HuH-7.5 (cell line): Measurements from ENCODE around the gene PLXDC1.

Experiments
- DNase-seq: peaks from one replicate; pipeline ENCODE4 v3.0.0; 2011; ENCODE audit warnings: low spot score

The PLXDC1 gene

DNA sequence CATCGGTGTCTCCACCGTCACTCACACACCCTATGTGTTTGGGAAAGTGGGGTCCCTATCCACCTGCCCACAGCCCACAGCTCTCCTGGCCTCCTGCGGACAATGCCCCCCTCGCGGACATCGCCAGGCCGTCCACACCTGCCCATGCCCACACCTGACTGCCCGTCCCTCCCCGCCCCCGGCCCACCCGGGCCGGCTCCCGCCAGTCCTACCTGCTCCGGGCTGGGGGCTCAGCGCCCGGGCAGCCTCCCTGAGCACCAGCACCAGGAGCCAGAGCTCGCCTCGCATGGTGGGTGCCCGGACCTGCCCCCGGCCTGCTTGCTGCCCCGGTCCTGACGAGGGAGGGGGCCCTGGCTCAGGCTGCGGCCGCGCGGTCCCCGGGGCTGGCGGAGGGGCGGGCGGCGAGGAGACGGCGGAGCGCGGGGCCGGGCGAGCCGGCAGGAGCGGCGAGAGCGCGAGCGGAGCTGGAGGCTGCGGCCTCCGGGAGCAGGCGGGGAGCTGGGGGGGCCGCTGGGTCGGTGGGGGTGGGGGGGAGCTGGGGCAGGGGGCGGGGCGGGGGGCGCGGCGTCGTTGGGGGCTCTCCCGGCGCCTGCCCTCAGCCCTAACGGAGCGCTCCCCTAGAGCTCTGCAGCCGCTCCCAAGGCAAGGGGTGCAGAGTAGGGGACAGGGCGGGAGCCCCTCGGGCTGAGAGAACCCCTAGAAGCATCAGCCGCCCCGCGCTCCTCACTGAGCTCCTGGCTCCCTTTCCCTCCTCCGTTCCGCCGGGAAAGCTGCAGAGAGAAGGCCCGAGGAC lies at the start of gene PLXDC1:
PLXDC1 (minus strand) TSS at position 488 of the 793 bp plus-strand sequence; CDS start at position 288, 200 bp downstream.
- no peak for DNase-seq

DNA sequence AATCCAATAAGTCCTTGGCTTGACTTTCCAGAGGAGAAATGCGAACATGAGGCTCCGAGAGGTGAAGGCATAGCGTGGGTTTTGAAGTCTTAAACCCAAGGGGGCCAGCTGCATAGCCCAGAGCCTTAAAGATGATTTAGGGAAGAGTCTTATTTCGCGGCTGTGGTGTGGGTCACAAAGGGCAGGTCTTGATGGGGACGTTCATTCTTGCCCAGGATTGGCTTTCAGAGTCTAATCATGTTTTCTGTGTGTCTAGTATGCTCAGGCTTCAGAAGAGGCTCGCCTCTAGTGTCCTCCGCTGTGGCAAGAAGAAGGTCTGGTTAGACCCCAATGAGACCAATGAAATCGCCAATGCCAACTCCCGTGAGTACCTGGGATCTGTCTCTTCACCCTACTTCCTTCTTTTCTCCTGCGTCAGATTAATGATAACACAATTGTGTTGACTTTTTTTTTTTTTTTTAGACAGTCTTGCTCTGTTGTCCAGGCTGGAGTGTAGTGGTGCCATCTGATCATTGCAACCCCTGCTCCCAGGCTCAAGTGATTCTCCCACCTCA lies 49.6 kb upstream of the PLXDC1 start:
- no peak for DNase-seq

DNA sequence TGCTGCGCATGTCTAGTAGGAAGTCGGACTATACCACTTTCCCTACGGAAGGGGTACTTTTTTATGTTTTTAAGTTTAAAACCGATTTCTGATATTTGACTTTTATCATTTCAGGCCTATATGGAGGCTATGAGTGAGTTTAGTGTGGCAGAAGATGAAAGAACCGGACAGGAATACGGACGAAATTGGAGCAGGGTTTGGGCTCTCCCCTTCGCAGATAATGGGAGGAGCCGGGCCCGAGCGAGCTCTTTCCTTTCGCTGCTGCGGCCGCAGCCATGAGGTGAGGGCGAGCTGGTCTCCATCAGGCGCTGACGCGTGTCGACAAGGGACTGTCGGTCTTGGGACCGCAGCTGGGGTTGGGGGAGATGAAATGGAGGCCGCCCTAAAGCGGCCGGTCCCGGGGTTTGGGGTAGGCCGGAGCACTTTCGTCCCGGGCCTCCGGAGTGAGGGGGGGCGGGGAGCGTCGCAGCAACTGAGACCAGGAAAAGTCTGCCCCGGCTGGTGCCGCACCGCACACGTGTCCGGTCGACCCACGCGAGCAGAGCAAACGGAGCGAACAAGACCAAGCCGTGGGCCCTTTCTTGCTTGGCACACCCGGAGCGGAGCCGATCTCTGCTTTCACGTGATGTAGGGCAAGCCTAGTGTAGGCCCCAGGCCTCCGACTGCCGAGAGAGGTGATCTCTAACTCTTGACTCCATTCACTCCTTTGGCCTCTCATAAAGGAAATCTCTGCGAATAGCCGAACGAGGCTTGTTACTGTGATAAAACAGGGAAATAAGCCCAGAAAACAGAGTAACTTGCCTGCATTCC lies 48.8 kb upstream of the PLXDC1 start, which contains the start of gene RPL19:
RPL19 (plus strand) TSS at position 214 of the 810 bp plus-strand sequence; CDS start at position 276, 62 bp downstream.
- peak; percentile 75 for DNase-seq

DNA sequence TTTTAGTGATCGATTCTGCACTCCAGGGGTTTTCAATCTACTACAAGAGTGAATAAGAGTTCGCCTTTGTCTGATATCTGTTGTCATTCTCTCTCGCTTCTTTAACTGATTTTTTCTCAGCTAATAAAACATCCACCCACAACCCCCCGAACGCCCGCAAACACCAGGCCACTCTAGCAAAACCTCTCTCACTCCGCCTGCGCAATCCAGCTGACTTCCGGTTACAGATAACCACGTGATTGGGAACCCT lies 48.3 kb upstream of the PLXDC1 start:
- peak; percentile 95 for DNase-seq

DNA sequence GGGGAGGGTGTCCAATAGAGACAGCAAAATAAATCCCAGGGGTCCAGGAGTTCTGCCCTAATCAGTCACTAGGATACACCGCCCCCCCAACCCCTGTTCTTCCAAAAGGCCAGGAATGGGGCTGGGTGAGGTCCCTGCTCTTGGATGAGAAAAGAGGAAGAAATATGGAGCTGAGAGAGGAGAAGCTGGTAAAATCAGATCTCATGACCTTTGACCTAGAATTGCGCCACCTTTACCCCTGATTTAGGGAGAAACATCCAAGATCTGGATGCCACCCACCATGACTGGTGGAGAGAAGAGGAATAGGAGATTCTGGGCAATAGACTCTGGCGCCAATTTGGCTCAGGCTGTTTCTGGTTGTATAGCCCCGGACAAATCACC lies 46.7 kb upstream of the PLXDC1 start:
- no peak for DNase-seq

DNA sequence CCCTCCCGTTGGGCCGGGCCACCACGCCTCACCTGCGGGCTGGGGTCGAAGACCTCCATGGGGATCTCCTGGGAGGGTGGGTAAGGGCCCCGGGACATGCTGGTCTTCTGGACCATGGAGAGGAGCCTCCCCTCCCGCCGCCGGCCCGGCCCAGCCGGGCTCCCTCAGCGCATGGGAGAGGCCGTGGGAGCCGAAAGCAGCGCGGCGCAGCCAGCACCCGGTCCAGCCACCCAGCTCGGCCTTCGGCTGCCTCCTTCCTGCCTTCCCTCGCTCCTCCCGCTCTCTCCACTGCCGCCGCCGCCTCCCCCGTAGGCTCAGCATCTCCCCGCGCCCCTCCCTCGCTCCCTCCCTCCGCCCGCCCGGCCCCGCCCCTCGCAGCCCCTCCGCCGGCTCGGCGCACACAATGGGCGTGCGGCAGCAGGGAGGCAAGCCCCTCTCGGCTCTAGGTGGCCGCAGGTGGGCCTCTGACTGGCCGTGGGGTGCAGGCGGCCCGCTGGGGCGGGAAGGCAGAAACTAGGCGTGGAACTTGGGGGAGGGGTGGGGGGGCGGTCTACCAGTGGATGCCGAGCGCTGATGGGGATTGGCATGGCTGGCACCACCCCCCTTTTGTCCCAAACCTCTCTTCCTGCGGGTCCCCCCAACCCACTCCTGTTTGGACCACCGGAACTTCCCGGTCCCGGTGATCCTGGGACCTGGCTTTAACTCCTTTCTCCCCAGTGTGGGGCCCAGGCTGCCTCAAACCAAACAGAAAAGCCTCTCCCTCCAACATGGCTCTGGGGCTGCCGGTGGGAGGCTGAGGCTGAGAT lies 46.1 kb upstream of the PLXDC1 start, which contains the start of gene CACNB1:
CACNB1 (minus strand) TSS at position 290 of the 806 bp plus-strand sequence; CDS start at position 116, 174 bp downstream.
- DNase-seq = peak; percentile 83

DNA sequence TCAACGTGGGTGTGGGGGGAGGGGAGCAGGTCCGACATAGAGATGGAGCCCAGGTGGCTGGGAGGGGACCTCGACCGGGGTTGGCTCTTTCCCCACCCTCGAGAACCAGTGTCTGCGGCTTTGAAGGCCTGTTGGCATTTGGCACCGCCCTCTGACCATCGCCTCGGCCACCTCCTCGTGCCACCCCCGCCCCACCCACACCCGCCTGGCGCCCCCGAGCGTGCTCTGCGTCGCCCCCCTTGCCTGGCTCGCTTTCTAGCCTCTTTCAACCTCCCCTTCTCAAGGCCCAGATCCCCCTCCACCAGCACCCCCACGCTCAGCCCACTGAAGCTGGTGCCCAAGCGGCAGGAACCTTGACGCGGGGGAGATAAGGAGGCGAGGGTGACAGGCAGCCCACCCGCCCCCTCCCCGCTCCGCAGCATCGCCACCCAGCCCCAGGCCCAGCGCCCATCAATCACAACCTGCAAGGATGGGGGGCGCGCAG lies 45.4 kb upstream of the PLXDC1 start:
- no peak for DNase-seq

DNA sequence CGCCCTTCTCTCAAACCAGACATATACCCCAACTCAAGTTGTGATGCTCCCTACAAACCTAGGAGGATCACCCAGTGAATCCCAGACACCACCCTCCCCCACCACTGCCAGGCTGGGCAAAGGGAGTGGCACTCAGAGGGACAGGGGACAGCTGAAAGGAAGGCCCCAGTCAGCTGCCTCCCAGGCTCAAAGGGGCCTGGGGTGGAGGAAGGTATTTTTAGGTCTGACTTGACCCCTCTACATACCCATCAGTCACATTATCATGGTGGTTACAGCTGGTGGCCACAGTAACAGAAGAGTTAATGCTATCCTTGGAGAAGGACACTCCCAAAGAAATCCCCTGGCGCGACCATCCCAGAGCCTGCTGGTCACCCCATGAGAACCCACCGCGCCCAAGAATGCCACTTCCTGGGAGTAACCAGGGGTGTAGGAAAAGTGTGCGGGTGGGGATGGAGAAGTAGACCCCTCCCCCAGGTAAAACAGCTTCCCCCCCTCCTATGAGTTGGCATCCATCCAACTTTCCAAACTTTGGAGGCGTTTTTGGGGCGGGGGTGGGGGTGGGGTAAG lies 44.9 kb upstream of the PLXDC1 start:
- DNase-seq = no peak

DNA sequence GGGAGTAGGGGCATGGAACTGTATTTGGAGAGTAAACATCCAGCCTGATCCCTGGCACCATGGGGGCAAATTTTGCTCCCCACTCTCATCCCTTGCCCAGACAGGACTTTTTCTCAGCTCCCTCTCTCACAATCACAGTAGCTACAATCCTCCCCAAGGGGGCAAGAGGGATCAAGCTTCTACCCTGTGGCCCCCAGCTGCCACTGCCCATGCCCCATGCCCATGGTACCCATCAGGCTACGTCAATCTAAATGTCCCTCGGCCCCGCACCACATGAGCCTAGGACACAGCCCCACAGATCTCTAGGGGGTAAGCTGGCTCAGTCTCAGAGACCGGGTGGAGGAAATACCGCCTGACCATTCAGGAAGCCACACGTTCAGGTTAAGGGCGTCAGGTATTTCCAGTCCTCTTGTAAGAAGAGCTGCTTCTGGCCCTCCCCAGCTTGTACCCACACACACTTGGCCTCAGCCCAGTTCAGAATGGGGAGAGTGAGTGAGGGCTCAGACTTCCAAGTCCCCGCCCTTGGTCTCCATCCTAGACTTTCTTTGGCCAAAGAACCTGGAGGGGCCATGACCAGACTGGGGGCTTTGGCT lies 44.2 kb upstream of the PLXDC1 start:
- no peak for DNase-seq

DNA sequence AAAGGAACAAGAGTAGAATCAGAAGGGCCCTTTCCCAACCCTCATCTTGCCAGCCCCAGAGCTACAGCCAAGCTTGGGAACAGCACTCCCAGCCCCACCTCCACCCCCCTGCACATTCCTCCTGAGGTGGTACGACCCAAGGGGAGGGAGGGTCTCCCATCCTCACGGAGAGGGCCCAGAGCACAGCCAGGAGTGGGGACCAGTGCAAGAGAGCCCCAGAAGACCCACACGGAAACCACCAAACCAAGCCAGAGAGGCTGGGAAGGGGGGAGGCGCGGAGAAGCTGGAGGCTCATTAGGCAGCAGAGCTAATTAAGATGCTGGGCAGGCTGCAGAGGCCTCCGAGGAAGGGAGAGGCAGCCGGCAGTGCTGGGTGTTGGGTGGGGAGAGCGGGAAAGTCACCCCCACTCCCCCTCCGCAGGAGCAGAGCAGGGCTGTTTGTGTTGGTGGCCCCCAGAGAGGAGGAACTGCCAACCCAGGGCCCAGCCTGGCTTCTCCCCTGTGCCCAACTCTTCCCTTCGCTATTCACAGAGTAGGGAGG lies 43.6 kb upstream of the PLXDC1 start:
- no peak for DNase-seq

DNA sequence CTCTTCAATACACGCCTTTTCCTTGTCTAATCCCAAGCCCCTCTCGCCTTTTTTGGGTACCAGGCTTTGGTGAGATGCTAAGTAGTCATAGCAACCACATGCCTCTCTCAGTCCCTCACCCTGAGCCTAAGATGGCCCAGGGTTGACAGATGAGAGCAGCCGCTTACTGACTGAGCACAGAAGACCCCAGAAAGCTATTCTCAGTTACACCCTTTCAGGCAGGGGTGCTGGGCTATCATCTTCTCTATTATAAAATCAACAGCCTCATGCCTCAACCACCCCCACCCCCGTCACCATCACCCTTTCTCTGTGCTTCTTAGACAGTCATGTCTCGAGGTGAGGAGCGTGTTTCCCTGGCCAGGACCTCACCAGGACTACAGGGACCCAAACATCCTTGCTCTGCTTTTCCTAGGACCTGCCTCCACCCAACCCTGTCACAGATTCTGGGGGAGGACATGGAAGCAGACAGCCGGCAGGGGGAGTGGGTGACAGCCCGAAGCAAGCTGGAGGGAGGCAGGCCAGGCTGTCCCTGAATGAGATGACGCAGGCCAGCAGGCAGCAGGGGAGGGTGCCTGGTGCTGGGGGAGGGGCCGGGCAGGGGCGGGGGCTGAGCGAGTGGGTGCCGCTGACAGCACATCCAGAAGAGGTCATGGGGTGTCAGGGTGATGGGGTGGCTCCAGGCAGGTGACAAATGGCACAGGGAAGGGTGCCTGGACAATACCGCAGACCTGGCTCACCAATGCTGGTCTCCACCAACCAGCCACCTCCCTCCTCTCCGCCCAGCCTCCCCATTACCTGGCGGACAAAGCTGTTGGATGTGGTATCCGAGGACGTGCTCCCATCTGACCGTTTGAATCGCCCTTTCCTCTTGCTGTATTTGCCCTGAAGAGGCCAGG lies 42.9 kb upstream of the PLXDC1 start:
- DNase-seq = peak; percentile 87

DNA sequence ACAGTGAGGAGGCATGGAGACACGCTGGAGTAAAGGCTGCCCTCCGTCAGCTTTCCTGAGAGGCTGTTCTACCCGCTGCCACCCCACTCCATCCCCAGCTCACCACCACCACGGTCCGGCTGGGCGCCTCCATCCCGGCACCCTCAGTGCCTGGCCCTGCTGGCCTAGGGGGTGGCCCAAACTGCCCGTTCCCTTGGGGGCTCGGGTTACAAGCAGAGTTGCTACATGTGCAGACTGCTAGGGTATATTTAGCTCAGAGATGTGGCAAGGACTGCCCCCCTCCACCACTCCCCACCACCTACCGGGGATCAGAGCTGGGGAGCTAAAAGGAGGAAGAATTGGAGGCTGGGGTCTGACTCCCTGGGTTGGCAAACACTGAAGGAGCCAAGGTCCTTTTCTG lies 41.9 kb upstream of the PLXDC1 start:
- no peak for DNase-seq

DNA sequence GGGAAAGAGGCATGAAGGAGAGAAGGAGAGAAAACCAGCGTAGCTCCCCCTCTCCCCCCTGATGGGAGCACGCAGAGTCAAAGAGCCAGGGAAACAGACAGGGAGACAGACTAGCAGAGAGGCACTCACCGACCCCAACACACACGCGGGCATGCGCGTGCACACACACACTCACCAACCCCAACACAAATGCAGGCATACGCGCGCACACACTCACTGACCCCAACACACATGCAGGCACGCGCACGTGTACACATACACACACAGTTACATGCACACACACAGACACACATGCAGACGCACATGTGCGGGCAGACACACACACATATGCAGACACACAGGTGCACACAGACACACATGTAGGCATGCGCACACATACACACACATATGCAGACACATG lies 41.5 kb upstream of the PLXDC1 start:
- no peak for DNase-seq

DNA sequence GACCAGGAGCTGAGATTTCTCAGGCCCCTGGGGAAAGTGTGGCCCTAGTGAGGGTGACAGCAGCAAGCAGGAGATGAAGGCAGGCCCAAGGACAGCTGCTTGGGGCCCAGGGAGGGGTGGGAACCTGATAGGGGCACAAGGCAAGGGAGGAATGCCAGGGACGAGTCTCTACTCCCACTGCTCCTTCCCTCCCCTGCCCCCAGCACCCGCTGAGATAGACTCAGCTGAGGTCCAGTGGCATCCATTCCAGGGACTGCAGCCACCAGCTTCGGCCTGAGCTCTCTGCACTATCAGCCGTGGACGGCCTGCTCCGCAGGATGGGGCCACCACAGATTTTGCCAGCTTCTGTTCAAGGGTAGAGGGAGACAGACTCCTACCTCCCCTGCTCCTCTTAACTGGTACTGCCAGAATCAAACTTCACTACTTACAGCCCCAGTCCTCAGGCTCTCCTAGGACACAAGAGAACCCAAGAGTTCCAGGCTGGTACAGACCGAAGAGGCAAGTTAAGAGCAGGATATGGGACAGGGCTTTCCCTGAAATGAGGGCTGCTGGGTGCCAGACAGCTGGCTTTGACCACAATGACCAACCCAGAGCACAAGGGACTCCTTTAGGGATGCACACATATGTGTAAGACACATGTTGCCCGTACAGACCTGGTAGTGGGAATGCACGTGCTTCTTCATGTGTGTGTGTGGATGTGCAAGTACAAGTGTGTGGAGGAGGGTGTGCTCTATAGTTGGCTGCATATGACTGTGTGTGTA lies 40.5 kb upstream of the PLXDC1 start:
- no peak for DNase-seq

DNA sequence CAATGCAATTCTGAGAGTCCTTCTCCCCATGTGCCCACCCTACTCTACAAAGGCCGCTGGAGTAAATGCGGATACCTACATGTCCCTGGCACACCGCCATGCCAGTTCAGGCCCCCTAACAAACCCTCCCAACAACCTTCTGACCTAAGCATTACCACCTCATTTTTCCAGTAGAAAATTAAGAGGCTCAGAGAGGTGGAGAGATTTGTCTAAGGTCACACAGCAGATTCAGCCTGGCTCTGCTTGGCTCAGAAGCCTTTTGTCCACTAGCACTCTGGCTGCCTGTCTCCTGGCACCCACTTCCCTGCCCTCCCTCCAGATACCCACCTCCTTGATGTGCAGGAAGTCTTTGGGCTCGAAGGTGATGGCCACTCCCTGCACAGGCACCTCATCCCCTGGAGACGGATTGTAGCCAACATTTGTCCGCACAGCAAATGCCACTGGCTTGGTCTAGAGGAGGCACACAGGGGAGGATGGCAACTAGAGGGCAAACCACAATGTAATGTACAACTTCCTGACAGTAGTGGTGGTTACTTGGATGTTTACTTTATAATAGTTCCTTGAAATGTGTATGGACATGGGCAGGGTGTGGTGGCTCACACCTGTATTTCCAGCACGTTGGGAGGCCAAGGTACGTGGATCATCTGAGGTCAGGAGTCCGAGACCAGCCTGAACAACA lies 35.9 kb upstream of the PLXDC1 start:
- no peak for DNase-seq

DNA sequence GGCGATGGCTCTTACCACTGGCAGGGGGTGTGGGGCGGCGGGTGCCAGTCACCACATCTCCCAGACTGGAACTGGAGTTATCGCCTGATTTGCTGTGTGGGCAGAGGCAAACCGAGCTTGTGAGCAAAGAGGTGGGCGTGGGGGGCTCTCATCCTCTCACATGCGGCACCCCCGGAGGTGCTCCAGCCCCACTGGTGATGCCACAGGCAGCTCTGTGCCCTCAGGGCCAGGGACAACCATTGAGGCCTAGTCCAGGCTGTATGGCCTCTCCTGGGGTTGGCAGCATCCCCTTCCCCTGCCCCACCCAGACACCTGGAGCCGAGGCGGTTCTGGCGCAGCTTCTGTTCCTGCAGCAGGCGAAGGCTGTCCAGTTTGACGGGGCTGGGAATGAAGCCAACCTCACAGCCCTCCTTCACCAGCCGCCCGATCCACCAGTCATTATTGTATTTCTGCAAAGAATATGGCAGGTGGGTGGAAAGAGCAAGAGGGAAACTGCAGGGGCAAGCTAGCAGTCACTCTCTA lies 35.1 kb upstream of the PLXDC1 start:
- DNase-seq = no peak

DNA sequence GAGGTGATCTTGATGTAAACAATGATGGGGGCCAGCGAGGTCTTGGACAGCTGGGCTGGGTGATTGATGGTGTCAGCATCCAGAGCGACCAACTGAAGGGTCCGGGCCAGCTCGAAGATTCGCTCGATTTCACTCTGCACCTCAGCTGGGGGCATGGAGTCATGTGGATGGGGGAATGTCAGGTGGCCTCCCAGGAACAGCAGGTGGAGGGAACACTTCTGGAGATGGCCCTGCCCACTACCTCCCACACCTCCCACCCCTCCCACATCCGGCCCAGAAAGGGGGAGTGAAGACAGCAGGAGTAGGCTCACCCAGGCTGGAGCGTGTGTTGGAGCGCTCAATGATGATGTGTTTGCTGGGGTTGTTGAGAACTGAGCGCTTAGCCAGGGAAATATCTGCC lies 32.3 kb upstream of the PLXDC1 start:
- no peak for DNase-seq

DNA sequence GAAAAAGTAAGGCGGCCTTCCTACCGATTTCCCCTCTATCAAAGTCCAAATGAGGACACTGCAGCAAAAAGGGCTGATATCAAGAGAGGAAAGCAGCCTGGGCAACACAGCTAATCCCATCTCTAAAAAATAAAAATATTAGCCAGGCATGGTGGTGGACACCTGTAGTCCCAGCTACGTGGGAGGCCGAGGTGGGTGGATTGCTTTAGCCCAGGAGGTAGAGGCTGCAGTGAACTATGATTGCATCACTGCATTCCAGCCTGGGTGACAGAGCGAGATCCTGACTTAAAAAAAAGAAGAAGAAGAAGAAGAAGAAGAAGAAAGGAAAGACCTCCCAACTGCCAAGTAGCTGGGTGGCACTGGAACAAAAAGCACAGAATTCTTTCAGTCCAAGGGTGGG lies 31.6 kb upstream of the PLXDC1 start:
- no peak for DNase-seq
